GM10266 (cell line): ENCODE results near the gene RPRML.
"Not testable (repeated sequence)": the region's sequence is repeated elsewhere in the genome, so short reads cannot be mapped to it uniquely, and the experiment has no call there.

Experiments
- DNase-seq: peaks from one replicate; pipeline ENCODE4 v3.0.0; 2012; ENCODE audit errors: extremely low spot score
- TF ChIP-seq, protein P1 (sequence below): IDR thresholded peaks from 2 replicates; pipeline ENCODE4 v1.5.1; 2012; ENCODE audit warnings: mild to moderate bottlenecking, low read depth; ENCODE audit not compliant: control insufficient read depth, insufficient read depth; ENCODE audit errors: missing control alignments

The RPRML gene

DNA sequence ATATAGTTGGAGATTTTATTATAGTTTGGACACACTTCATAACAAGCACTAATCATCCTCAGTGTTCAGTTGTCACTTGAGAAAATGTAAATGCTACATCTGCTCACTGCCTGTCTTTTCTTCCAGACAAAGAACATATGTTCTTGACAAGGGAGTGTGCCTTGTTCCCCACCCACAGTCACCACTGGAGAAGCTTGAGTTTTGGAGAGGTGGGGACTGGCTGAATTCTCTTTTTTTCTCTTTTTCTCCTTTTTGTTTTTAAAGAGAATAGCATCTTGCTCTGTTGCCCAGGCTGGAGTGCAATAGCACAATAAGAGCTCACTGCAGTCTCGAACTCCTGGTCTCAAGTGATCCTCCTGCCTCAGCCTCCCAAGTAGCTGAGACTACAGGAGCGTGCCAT is 15.5 kb downstream of the RPRML start:
- DNase-seq: no peak
- TF ChIP-seq, protein P1, sequence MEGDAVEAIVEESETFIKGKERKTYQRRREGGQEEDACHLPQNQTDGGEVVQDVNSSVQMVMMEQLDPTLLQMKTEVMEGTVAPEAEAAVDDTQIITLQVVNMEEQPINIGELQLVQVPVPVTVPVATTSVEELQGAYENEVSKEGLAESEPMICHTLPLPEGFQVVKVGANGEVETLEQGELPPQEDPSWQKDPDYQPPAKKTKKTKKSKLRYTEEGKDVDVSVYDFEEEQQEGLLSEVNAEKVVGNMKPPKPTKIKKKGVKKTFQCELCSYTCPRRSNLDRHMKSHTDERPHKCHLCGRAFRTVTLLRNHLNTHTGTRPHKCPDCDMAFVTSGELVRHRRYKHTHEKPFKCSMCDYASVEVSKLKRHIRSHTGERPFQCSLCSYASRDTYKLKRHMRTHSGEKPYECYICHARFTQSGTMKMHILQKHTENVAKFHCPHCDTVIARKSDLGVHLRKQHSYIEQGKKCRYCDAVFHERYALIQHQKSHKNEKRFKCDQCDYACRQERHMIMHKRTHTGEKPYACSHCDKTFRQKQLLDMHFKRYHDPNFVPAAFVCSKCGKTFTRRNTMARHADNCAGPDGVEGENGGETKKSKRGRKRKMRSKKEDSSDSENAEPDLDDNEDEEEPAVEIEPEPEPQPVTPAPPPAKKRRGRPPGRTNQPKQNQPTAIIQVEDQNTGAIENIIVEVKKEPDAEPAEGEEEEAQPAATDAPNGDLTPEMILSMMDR: no peak

DNA sequence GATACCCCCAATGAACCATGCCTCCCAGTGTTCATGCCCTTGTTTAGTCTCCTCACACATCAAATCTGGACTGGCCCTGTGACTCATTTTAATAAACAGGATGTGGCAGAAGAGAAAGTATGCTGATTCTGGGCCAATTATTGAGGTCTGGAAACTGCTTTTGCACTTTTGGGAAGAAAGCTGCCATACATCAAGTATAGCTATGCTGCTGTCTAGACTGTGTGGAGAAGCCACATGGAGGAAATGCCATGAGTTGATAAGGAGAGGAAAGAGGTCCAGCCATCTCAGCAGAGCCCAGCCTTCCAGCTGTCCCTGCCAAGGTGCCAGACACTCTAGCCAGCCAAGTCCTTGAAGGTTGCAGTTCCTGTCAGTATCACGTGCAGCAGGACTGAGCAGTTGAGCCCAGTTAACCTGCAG is 16.7 kb downstream of the RPRML start:
- TF ChIP-seq, protein P1: no peak
- no peak for DNase-seq

DNA sequence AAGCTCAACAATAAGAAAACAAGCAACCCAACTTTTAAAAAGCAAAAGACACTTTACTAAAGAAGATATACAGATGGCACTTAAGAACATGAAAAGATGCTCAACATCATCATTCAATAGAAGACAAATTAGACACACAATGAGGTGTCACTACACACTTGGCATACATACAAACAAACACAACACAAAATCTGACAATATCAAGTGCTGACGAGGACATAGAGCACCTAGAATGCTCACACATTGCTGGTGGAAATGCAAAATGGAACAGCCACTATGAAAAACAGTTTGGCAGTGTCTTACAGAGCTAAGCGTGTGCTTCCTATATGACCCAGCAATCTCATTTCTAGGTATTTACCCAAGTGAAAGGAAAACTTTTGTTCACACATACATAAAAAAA is 18.9 kb downstream of the RPRML start:
- TF ChIP-seq, protein P1: no peak
- DNase-seq: no peak

DNA sequence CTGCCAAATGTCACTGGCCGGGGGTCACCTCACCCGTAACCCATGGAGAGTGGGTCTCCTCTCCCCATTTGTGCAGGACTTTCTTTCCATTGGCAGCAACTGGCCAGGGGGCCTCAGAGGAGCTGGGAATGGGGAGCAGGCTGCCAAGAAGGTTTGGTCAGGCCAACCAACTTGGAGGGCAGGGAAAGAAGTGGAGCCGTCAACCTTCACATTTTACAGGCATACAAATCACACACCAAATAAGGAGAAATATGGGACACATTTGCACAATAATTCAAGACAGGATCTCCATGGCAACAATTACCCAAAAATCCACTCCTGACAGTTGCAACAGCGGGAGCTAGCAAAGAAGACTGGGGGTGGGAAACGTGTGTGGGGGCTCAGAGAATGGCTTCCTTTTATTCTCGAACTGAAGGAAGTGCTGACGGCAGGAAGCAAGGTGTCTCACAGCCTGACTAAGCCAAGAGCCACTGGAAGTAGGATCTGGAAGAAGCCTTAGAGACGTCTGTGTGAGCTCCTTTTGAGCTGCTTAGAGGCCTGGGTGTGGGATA is 20.9 kb downstream of the RPRML start:
- TF ChIP-seq, protein P1: no peak

DNA sequence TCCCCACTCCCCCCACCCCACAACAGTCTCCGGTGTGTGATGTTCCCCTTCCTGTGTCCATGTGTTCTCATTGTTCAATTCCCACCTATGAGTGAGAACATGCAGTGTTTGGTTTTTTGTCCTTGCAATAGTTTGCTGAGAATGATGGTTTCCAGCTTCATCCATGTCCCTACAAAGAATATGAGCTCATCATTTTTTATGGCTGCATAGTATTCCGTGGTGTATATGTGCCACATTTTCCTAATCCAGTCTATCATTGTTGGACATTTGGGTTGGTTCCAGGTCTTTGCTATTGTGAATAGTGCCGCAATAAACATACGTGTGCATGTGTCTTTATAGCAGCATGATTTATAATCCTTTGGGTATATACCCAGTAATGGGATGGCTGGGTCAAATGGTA is 25.9 kb downstream of the RPRML start:
- not testable (repeated sequence) for DNase-seq

More for the DNA sequence above, 20.9 kb downstream of the RPRML start:
- no peak for DNase-seq

DNA sequence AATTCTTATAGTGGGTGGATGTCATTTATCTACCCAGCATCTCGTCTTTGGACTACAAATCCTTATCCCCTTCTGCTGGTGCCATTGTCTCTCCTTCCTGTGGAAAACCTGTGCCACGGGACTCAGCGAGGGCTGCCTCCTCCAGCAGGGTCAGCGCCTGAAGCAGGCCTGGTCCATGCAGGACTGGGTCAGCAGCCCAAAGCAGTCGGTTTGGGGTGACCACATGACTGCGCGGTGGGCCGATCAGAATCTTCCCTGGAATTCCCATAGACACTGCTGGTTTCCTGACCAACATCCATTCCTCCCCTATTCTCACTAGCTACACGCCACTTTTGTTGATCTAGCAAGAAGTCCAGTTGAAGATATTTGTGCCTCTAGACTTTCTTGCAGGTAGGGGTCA is 26.9 kb downstream of the RPRML start:
- TF ChIP-seq, protein P1: no peak
- DNase-seq: no peak

DNA sequence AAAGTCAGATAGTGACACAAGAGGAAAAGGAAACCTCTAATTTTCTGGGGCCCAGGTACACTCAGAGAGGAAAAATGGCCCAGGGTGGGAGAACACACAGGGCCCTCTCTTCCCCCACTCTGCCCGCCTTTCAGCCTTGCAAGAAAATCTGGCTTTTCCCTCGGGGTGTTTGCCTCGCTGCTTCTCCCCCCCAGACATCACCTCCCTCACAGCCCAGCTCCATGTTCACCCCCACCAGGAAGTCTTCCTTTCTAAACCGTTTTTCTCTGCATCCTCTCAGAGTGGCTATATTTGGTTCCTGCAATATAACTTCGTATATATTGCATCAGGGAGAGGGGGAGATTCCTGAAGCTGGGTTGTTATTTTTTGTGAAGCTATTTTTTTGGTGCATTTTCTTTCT is 27.3 kb downstream of the RPRML start:
- no peak for DNase-seq
- TF ChIP-seq, protein P1: no peak
